Stimulated activated CD8-positive, alpha-beta memory T cell treated with anti-CD3 and anti-CD28 coated beads, Interleukin-4, amount 100 ng/mL, for 1 hour (primary cell): ENCODE measurements around the gene ARAP3.
A peak's percentile ranks its signal among the peaks of the same experiment; 100 is the strongest.

Experiments used
- DNase-seq, 2 donors: peaks; one replicate each; pipeline ENCODE4 v3.0.0-alpha.2; 2020; ENCODE audit warnings: low read depth in 2 of 2, low spot score in 1 of 2

ARAP3 gene

DNA sequence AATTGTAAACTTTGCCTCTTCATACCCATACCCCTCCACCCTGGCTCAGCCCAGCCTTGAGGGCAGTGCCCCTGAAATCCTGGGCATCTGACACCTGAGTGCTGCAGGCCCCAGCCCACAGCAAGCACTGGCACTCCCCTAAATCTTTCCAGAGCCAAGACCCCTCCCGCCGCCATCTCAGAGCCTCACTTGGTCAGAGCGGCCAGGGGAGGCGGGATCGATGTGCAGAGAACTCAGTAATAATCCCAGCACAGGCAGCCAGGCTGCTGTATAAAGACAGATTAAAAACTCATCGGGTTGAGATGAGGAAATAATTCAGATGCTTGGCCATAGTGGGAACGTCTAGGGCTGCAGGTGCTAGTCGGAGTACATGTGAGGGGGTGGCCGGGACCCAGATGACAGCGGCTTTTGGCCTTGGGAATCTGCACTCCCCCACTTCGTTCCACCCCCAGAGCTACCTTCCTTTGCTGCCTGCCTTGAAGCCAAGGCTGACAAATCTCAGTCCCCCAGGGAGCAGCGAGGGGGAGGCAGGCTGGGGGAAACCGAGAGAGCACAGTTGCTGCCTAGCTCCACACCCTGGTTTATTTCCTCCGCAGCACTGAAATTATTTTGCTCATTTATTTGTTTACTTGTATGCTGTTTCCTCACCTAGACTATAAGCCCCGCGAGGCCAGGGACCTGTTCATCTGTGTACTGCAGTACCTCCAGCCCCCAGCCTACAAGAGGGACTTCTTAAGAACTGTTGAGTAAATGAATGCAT, 19.5 kb upstream of the ARAP3 start:
- DNase-seq: no peak

DNA sequence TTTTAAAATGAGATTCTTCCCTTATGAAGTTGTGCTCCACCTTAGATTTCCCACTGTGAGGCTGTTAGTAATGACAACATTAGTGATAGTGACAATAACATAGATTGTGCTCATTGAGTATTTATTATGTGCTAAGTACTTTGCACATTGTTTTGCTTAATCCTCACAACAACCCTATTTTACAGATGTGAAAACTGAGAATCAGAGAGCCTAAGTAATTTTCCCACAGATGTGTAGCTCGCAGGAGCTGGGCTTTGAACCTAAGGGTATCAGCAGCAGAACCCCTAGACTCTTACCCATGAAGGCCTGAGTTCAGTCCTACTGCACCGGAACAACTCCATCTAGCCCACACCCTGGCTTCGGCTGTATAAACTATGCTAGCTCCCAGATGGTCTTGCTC, 15.6 kb upstream of the ARAP3 start:
- DNase-seq: no peak

DNA sequence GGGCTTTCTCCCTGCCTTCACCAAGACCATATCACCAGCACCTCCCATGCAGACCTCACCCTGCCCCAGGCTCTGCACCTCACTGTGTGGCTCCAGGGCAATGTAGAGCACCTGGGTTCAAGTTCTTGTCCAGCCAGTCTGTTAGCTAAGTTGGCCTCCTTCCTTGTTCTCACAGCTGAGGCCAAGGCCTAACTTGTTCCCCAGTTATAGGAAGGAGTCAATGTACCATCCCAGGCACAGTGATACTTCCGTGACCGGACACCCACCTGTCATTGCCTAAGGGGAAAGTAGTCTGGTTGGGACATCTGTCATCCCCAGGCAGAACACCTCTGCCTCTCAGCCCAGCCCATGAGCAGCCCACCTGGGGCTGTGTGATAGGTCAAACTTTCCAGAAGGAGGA, 14.4 kb upstream of the ARAP3 start:
- no peak for DNase-seq

DNA sequence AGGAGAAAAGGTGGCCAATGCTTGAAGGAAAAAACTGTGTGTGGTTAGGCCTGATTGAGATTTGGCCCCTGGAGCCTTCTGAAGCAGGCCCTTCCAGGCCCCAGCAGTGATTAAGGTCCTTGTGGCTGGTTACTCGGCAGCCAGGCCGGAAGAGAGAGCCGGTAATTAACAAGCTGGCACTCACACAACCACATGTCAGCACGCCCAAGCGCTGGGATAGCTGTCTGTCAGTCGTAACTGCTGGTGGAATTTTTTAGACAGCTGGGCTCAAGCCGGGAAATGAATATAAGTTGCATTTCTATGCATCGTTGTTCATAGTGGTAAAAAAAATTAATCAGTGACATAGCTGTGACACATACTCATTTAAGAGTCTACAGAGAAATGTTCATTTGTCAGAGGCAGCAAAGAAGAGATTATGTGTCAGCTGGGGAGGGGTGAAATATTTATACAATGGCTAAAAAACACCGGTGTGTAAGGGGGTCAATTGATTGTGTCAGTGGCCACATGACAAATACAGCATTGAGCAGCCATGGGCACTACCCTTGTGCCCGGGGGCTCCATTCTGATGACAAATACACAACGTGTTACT, 13.7 kb upstream of the ARAP3 start:
- DNase-seq: no peak

DNA sequence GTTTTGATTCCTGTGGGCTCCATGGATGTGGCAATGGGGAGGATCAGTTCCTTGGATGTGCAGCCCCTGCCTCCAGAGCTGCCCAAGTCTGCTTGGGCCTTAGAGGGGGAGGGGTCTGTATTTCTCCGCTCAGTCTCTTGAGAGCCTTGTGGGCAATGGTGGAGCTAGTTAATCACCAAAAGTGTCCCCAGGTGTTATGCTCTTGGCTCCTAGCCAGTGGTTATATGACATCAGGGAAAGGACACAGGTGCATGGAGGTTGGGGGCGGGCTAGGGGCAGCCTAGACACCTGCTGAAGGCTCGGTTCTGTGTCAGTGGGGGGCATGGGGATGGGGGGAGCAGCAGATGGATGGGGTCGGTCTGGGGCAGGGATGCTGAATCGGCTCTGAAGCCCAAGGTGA, 12.4 kb upstream of the ARAP3 start:
- DNase-seq: no peak

DNA sequence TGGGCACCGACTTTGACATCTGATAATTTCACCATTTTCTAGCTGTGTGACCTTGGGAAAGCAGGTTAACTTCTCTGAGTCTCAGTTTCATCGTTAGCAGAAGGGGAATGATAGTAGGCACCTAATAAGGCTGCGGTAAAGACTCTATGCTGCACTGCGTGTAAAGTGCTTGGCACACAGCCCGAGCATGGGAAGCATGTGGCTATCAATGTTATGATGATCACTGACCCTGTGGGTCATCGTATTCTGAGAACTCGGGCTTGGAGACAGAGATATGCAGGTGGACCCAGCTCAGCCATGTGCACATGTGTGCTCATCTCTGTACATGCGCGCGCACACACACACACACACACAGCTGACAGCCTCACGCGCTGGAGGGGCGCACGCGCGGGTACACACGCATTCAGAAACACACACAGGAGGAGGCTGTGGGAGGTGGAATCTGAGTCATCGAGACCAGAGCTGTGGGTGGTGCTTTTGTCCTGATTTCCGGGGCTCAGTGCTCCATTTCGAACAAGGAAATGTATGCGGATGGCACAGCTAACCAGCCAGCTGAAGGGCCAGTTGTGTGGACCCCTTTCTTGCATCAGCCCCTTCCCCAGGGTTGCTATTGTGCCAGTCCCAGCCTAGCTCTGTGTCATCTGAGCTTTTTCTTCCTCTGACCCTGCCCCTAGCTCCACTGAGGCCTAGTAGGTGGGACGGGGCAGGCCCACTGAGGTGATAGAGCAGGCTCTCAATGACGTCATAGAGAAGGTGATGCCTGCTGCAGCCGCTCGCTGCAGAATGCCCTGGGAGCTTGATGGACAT, 11.1 kb upstream of the ARAP3 start:
- peak in 1 of 2 donors; percentile 44 for DNase-seq

DNA sequence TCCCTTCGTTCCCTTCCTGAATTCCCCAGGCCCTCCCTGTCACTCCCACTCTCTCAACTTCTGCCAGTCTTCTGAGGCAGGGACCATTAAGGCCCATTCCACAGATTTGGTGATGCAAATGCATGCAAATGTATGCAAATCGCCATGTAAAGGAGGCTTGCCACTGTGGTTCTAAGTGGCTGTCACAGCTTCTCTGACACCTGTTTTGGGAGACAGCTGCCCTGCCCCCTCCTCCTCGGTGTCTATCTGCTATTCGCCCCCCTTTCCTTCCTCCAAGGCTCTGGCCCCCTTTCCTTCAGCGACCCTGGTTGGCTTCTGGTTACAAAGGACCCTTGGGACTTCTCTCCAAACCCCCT, 10.5 kb upstream of the ARAP3 start:
- DNase-seq: no peak

DNA sequence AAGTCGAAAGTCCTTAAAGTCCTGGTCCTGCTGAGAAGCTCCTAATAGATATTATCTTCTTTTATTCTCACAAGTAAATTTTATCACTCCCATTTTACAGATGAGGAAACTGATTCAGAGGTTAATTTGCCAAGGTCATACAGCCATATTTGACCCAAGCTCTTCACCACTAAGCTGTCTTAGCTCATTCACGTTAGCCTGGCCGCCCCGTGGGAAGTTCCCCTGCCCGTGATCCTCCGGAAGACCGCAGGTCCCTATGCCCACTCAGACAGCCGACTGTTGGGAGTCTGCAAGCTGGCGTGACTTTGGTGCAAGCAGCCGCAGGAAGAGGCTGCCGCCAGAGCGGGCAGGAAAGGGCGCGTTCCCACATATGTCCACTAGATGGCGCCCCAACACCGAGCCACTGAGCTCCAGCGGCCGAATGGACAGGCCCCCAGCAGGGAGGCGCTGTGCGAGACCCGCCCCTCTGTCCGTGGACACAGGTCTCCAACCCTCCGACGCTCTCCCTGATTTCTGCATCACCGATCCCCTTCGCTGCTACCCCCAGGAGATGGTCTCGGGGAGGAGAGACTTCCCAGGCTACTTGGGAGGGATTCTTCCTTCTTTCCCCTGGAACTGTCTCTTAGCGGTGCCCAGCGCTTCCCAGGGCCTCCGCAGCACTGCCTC, 10.0 kb upstream of the ARAP3 start:
- peak; percentile 55 to 72 for DNase-seq

DNA sequence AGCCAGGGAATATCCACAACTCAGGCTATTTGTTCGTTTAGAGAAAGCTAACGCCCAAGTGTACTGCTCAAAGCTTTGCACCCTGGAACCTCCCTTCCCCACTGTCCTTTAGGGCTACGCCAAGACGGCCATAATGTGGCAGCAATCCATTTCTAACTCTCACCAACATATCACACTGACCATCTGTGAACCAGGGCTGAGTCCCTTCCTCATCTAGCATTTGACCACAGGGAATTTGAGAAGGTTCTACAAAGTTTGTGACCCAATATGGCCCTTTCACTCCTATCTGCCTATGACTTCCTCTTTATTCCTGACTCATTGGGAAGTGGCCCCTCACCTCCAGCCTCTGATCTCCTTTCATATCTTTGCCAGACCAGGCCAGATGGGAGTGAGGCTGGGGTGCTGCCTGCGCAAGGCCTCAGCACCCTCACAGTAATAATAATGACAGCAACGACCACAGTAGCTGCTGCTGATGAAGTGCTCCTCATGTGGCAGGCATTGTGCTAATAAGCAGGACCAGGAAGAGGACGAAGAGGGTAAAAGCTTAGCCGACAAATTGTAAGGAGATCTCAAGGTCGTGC, 9.3 kb upstream of the ARAP3 start:
- no peak for DNase-seq

DNA sequence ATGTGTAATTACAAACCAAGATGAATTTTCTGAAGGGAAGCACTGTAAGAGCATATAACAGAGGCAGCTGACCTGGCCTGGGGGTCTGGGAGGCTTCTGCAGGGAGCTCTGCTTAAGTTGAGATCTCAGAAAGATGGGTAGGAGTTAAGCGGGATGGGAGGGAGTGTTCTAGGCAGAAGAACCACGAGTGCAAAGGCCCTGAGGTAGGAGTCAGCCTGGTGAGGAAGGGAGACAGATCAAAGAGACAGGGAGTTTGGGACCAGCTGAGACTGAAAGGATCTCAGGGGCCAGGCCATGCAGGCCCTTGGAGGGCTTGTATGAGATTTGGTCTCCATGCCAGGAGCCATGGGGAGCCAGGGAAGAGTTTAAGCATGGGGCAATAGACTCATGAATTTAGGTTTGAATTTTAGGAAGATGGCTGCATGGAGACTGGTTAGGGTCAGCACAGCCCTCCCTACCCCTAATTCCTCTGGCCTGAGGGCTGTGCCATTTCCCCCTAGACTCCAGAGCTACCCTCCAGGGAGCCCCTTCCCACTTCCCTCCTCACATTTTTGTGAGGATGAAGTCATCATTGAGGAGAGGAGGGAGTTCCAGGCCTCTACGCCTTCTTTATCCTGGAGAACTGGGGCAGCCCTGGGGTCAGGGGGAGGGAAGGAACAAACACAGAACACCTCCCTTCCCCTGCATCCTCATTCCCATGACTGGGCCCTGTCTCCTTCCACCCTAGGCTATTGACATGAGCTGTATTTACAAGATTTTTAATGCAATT, 4.8 kb upstream of the ARAP3 start:
- DNase-seq: no peak

DNA sequence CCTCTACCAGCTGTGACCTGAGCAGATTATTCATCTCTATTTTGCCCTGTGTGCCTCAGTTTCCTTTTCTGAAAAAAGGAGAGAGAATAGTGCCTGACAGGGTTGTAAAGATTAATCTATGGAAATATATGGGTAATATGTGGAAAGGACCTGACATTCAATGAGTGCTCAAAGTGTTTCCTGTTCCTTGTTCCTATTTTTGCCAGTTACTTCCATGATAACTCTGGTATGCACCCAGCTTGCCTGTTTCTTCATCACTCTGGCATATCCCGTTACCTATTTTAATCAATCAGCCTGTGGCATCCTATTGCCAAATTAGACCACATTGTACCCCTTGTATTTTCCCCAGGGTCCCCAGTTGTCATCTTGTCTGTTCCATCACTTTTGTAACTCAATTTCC, 3.6 kb upstream of the ARAP3 start:
- no peak for DNase-seq

DNA sequence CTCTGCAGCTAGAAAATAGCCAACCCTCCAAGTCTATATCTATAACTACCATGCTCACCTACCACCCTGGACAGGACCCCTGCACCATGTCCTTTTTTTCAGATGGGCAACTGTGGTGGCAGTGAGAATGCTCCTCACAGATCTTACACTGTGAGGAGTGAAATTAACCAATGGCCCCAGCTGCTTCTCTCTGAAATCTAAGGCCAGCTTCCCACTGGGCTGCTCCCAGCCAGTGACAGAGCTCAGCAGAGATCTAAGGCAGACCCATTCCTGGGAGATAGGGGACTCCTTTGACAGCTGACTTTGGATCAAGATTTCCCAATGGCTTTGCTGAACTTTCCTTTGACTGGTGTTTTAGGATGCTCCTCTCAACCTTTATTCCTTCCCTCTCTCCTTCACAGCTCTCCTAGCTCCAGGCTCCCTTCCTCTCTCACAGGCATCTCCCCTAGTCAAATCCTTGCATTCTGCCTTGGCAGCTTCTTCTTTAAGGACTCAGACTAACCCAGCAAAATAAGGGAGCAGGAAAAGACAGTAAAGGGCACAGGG, 1.6 kb upstream of the ARAP3 start:
- no peak for DNase-seq

DNA sequence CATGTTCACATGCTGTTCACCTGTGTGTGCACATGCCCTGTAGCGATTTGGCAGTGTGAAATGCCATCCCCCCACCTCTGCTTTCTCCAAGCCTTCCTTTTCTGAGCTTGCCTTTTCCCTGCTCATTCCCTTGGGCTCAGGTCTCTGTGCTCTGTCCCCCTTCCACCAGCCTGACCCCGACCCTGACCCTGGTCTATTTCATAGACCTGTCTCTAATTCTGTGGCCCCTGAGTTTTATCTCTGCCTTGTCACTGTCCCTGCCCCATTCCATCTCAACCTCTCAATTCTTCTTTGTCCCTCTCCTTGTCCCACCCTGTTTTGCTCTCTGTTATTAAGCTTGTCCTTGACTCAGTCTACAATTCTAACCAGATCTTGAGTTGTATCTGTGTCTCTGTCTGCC, 735 bp downstream of the ARAP3 start:
- DNase-seq: no peak

DNA sequence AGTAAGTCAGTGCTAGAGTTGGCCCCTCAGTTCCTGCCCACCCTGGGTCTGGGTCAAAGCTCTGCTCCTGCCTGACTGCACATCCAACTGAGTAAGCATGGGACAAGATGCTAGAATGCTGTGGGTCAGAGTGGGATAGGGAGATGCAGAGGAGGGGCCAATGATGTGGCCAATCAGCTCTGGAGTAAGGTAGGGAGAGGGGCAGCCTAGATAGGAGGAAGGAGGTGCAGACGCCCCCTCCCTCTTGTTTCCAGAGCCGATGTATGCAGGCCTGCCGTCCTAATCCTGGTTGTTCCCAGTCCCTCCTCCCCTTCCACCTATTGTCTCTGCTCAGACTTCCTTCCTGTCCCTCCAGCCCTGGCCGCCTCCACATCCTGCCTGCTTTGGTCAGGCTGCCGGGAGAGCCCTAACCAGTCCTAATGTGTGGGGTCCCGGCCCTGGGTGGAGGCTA, 1.3 kb downstream of the ARAP3 start:
- no peak for DNase-seq

DNA sequence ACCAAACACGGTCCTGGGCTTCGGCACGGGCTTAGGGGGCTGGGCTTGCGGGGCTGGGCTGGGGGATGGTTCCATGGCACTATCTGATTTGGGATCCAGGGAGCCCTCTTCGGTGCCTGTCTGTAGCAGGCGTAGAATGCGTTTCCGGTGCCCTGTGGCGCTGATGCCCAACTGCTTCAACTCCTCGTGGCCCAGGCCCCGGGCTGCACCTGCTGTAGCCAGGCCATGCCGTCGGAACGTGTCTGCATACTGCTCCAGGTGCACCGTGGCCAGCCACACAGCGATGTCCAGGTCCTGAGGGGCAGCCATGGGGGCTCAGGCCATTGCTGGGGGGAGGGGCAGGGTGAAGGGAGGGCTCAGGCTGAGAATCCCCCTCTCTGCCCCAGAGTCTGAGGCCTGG, 1.9 kb downstream of the ARAP3 start:
- DNase-seq: no peak

DNA sequence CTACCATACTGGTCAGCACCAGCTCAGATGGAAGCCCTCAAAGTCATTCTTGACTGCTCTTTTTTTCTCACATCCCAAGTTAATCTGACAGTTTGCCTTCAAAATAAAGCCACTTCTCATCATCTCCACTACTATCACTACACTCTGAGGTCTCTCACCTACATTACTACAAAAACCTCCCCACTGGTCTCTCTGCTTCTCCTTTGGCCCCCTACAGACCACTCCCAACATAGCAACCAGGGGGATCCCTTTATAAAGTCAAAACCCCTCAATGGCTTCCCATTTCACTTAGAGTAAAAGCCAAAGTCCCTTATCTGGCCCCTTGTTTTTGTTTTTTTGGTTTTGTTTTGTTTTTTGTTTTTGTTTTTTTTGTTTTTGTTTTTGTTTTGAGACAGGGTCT, 4.6 kb downstream of the ARAP3 start:
- no peak for DNase-seq

DNA sequence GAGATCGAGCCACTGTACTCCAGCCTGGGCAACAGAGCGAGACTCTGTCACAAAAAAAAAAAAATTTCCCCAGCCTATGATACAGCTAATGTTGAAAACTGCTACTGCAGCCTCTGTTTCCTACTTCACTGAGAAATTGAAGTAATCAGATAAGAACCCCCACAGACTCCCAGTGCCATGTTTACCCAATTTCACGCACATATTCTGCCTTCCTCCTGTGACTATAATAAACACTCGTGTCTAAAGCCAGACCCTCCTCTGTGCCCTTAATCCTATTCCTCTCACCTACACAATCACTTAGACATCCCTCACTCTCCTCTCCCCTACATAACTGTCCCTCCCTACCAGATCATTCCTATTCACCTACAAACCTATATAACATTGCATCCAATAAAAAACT, 6.4 kb downstream of the ARAP3 start:
- DNase-seq: no peak

DNA sequence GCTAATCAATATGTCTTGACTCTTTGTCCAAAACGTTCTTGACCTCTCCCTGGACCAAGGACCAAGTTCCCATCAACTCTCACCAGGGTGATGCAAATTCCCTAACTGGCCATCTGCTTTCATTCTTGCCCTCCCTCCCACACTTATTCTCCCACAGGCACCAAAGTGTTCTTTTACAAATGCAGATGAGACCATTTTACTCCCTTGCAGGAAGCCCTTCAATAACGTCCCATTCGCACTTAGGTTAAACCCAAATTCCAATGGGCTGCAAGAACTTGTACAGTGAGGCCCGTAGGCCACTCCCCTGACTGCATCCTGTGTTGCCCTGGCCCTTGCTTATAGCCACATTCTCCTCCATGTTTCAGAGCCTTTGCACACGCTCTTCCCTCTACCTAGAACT, 7.3 kb downstream of the ARAP3 start:
- no peak for DNase-seq

DNA sequence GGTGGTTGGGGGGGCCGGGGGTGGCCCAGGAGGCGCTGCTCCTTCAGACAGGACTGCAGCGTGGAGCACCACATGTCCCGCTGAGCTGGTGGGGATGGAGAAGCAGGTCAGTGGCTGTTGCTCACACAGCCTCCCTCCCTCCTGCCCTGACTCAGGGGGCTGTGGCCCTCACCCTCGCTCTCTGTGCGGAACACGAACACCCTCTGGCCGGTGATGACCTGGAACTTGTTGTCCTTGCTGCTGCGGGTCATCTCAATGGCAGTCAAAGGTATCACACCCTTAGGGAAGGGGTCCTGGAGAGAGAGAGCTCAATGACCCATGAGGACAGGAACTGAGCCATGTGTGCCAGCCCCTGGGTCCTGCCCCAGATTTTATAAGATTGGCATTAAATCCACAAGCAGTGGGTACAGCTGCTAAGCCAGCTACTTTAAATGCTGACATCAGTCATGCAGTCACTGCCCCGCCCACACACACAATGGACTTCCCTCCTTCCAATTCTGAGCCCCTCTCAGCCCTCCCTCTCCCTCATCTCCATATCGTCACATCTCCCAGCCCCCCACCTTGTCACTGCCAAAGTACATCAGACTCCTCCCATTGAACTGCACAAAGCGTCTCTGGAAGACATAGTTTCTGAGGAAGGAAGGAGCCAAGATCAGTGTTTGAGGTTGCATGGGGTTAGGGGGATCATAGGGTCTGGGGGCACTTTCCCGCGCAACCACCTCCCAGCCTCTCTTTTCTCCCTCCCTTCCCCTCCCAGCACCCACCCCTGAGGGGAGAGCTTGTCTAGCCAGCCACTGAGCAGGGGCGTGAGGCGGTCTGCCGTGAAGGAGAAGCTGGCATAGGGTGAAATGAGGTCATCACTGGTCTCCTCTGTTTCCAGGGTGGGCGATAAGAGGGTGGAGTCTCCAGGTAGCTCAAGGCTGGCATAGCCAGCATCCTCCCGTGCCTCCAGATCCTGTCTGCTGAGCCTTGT, 8.9 kb downstream of the ARAP3 start:
- DNase-seq: no peak
